HUDEP-2 (cell line): ENCODE results near the gene XRN1.
"Not testable (repeated sequence)": the region's sequence is repeated elsewhere in the genome, so short reads cannot be mapped to it uniquely, and the experiment has no call there.

Experiments
- DNase-seq, 76 experiments: peaks; one replicate each; lab custom pipeline; 2025; ENCODE audit not compliant: unreplicated experiment in 76 of 76; lab: John Stamatoyannopoulos, UW

Gene XRN1, protein sequence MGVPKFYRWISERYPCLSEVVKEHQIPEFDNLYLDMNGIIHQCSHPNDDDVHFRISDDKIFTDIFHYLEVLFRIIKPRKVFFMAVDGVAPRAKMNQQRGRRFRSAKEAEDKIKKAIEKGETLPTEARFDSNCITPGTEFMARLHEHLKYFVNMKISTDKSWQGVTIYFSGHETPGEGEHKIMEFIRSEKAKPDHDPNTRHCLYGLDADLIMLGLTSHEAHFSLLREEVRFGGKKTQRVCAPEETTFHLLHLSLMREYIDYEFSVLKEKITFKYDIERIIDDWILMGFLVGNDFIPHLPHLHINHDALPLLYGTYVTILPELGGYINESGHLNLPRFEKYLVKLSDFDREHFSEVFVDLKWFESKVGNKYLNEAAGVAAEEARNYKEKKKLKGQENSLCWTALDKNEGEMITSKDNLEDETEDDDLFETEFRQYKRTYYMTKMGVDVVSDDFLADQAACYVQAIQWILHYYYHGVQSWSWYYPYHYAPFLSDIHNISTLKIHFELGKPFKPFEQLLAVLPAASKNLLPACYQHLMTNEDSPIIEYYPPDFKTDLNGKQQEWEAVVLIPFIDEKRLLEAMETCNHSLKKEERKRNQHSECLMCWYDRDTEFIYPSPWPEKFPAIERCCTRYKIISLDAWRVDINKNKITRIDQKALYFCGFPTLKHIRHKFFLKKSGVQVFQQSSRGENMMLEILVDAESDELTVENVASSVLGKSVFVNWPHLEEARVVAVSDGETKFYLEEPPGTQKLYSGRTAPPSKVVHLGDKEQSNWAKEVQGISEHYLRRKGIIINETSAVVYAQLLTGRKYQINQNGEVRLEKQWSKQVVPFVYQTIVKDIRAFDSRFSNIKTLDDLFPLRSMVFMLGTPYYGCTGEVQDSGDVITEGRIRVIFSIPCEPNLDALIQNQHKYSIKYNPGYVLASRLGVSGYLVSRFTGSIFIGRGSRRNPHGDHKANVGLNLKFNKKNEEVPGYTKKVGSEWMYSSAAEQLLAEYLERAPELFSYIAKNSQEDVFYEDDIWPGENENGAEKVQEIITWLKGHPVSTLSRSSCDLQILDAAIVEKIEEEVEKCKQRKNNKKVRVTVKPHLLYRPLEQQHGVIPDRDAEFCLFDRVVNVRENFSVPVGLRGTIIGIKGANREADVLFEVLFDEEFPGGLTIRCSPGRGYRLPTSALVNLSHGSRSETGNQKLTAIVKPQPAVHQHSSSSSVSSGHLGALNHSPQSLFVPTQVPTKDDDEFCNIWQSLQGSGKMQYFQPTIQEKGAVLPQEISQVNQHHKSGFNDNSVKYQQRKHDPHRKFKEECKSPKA (N-terminal part only)

DNA sequence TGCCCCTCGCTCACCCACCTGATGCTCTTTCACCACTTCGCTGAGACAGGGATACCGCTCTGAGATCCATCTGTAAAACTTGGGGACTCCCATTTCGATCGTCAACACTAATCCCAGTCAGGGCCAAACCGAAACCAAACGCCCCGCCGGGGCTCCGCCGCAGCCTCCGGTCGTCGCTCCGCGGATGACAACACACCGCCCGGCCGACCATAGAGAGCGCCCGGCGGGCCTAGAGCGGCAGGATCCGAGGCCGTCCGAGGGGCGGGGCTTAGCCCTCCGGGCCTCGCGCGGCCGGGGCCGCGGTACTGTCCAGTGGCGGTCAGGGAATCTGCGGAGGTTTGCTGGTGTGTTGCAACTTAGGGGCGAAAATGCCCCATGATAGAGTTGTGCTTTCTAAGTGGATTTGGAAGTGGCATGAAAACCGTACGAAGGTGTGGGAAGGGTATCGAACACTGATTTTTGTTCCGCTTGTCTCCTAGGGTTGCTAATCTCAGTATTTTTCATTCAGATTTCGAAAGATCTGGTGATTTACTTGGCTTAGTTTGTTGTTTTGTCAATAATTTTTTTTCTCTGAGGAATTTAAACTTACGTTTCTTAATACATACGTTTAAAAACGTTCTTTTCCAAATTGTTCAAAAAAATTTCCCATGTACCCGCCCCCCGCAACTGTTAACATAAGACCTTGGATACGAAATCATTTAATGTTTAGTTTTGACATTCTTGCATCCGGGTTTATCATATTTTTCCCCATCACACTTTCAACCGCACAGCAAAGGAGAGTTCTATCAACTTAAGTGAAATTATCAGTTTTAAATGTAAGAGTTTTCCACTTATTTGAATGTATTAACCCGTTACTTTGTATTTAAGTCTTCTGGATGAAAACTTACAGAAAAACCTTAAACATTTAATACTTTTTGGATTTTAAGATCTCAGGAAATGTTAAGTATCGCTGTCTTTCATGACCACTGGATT is at the start of gene XRN1:
Gene XRN1, minus strand, starts transcription at position 186 of the 972 bp plus-strand sequence. Its CDS starts 93 bp downstream, at position 93.
- DNase-seq = peak; percentile 5 to 94 (median 85)

DNA sequence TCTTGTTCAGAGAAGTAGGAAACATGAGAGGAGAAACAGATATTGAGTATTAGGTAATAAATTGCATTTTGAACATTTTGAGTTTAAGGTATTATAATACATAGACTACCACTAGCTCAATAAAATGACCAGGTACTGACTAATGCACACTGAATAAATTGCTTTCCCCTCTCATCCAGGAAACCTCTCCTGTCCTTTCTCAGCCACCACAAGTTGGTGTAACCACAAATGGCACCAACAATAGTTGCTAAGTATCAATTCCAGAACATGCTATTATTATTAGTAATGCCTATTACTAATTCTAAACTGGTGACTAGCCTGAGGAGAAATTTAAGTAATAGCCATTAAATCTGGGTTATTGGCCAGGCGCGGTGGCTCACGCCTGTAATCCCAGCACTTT is 47.3 kb upstream of the XRN1 start:
- no peak for DNase-seq

DNA sequence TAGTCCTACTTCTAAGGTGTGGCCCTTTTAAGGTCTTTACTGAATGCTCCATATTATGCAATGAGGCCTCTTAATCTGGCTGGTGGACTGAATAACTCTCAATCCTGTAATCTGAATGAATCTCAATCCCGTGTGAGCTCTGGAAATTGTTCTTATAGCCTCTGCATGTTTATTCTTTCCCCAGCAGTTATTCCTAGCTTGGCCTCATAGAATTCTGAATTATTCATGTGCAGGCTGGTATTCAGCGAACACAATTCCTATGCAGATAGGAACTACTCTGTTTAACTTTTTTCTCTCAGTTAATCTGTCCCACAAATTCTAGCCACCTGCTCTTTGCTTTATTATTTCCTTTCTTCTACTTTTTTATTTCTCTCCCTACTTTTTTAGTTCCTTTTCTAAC is 44.3 kb upstream of the XRN1 start:
- DNase-seq = no peak

DNA sequence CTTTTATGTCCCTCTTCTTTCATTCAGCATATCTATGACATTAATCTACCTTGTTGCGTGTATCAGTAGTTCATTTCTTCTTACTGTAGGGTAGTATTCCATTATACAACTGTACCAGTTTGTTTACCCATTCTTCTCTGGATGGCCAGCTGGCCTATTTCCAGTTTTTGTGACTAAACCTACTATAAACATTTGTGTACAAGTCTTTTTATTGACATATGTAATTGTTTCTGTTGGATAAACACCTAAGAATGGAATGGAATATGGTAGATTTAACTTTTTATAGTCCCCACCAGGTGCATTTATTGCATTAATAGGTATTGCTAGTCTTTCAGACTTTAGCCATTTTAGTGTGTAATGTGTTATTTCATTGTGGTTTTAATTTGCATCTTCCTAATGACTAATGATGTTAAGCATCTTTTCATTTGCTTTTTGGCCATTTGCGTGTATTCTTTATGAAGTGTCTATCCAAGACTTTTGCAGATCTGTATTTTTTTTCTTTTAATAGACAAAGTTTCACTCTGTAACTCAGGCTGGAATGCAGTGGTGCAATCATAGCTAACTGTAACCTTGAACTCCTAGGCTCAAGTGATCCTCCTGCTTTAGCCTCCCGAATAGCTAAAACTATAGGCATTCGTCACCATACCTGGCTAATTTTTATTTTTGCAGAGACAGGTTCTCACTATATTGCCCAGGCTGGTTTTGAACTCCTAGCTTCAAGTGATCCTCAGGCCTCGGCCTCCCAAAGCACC is 41.9 kb upstream of the XRN1 start:
- DNase-seq = no peak

DNA sequence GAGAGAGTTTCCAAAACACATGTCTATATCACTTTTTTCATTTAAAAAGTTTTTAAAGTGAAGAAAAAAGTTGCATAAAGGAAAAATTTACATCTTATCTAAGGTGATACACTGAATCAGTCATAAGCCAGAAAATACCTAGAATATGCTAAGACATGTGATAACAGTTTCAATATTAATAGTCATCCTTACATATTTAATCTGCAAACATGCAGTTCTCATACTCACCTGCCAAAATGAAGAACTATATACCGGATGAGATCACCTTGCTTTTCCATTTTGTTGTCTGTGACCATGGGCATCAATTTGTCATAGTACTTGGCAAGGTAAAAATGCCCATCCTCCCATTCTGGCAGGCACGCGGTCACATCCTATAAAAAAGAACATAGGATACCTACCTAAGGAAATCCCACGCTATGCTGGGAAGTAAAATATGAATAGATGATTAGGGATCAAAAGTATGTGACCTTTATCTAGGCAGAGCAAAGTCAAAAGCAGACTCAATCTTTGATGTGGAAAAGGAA is 37.1 kb upstream of the XRN1 start:
- no peak for DNase-seq

DNA sequence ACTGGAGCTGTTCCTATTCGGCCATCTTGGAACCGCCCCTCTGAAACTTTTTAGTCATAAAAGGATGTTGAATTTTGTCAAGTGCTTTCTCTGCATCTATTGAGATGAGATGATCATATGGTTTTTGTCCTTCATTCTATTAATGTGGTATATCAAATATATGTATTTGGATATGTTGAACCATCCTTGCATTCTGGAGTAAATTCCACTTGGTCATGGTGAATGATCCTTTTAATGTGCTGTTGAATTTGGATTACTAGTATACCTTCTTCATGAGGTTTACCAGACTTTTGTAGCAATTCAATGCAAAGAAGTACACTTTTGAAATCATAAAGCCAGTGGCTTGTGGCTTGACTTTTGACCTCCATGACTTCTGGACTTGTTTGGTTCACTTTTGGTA is 33.4 kb upstream of the XRN1 start:
- DNase-seq = no peak

DNA sequence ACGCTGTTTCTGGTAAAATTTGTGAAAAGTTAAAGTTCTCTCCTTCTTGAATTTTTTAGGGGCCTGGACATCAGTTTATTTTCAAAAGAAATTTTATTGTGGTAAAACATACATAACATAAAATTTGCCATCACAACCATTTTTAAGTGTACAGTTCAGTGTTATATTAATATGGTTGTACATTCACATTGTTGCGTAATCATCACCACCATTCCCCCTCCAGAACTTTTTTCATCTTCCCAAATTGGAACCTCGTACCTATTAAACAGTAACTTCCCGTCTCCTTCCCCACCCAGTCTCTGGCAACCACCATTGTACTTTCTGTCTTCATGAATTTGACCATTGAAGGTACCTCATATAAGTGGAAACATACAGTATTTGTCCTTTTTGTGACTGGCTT is 23.0 kb upstream of the XRN1 start:
- no peak for DNase-seq

DNA sequence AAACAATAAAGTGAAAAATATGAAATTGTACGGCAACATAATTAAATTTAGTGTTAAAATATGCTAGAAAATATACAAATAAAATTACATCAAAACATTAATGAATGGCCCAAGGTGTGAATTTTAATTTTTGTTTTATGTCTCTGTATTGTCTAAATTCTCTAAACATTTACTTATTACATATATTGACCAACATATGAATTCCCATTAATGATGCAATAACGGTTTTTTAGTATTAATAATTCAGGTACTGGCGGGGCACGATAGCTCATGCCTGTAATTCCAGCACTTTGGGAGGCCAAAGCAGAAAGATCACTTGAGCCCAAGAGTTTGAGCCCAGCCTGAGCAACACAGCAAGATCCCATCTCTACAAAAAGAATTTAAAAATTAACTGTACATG is 20.6 kb upstream of the XRN1 start:
- no peak for DNase-seq

DNA sequence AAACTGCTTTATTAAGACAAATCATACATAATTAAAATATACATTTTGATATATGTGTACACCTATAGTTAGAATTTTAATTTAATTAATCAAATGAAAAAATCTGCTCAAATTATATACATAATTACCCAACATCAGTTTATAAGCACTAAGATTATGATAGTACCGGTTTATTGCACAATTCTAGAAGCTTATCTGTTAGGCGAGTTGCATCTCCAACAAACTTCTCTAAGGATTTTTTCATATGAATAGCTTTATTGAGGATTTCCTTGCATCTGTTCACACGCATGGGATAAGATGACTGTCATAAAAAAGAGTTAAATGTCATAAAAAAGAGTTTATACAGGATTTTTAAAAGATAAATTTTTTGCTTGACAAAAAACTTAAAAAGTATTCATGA is 19.9 kb upstream of the XRN1 start:
- DNase-seq = no peak

DNA sequence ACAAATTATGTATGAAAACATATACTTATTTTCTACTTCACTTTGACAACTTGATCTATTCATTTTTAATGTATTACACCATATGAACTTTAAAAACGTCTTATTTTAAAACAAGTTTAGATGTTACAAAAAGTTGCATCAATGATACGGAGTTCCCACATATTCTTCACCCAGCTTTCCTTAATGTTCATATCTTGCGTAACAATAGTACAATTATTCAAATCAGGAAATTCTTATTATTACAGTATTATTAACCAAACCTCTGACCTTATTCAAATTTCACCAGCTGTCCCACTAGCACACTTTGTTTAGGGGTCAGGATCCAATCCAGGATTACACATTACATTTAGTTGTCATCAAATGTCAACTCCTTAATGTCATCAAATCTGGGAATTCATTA is 12.9 kb upstream of the XRN1 start:
- DNase-seq = no peak

DNA sequence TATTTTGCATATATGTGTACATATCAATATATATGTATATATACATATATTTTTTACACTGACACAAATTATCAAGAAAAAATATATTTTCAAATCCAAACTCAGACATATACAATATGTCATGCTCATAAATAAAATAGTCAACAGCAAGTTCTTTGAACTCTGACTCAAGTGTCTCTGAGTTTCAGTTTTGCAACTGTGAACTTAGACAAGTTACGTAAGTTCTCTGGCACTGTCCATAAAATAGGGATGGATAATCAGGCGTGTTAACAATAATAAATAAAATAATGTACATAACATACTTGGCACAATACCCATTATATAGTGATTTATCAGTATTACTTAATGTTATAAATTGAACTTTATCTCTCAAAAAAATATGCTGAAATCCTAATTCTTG is 12.1 kb upstream of the XRN1 start:
- DNase-seq = no peak

DNA sequence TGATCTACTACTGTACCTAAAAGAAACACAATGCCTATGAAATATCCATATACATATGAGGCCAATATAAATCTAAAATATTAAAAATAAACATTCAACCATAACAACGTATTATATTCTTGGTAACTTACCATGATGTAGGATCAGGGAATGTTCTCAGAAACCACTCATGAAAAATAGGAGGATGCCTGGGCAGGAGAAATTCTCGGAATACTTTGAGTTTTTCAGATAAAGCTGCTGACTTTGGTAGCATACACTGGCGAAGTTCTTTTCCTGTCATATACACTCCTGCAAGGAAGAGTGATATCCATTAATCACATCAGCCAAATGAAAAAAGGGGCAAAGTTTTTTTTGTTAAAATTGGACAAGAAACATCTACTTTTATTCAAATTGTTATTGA is 11.3 kb upstream of the XRN1 start:
- no peak for DNase-seq

DNA sequence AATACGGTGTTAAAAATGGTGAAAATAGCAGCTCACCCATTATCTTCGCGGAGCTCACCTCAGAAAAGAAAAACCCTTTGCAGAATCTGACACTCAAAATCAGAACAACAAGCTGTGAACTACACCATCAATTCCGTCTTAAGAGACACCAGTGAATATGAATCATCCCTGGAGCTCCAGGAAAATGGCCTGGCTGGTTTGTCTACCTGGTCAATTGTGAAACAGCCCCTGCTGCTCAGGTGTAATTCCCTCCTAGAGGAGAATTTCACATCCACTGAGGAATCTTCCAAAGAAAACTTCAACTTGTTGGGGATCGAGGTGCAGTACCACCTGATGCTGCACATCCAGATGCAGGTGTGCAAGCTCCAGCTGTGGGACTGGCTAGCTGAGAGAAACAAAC is 3.0 kb upstream of the XRN1 start:
- DNase-seq = no peak

DNA sequence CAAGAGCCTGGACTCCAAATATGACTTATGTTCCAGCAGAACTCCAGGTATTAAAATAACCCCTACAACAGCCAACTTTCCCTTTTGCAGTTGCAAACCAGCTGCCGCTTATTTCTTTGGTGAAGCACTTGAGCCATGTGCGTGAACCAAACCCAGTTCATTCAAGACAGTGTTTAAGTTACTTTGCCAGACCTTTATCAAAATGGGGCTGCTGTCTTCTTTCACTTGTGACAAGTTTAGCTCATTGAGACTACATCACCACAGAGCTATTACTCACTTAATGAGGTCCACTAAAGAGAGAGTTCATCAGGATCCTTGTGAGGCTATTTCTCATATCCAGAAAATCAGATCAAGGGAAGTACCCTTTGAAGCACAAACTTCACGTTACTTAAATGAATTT is 2.4 kb upstream of the XRN1 start:
- DNase-seq = no peak

DNA sequence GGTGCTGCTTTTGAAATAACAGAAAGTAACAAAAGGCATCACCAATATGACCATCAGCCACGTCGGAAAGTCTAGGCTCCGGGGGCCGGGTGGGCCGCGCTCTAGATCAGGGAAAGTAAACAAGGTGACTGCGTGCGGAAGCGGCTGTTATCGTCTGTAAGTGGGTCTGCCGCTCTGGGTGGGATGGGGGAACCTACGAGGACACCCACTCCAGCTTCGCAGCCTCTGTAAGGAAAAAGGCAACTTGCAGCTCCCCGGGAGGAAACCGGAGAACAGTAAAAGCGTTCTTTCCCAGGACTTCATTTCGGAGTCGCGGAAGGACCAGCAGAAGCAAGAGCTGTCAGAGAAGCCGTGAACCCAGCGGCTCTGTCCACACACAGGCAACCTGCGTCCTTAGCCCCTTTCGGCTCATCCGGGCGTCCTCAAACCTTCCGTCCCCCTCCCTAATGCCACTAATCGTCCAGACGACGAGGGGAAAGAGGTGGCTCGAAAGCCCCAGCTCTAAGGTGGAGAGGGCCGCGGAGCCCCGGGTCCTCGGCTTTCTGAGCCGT is 461 bp downstream of the XRN1 start:
- DNase-seq = peak in 37 of 76 experiments; percentile 1 to 84 (median 33)

DNA sequence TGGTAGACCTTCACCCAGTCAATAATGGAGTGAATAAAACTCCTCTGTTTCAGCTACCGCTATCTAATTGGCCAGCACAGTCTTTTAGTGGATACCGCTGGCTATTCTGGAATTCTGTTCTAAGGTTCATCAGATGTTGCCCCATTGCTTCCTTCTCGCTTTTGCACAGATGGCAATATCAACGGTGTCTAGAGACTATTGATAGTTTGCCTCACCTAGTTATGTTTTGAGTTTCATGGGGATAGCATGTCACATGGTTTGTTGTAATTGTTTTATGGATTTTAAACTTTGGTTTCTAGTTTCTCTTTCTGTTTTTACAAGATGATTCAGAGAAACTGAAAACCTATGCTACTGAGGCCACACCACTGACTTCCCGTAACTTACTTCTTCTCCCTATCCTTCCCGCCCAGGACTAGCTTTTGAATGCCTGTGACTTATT is 2.0 kb downstream of the XRN1 start:
- no peak for DNase-seq

DNA sequence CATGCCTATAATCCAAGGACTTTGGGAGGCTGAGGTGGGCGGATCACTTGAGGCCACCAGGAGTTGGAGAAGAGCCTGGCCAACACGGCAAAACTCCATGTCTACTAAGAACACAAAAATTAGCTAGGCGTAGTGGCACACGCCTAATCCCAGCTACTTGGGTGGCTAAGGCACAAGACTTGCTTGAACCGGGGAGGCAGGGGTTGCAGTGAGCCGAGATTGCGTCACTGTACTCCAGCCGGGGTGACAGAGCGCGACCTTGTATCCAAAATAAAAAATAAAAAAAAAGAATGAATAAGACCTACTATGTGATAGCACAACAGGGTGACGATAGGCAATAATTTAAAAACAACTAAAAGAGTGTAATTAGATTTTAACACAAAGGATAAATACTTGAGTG is 3.5 kb downstream of the XRN1 start:
- no peak for DNase-seq

DNA sequence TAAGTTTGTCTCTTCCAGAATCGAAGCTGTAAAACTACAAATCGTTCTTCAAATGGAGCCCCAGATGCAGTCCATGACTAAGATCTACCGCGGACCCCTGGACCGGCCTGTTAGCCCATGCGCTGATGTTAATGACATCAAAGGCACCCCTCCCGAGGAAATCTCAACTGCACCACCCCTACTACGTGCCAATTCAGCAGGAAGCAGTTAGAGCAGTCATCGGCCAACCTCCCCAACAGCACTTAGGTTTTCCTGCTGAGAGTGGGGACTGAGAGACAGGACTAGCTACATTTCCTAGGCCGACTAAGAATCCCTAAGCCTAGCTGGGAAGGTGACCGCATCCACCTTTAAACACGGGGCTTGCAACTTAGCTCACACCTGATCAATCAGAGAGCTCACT is 4.8 kb downstream of the XRN1 start:
- DNase-seq = not testable (repeated sequence)
